HG02642 (cell line): ENCODE results near the gene NPEPL1.

Experiments
- ATAC-seq: cut with Tn5 transposase; IDR thresholded peaks from one replicate; pipeline ENCODE4 v1.9.1; 2021; ENCODE audit warnings: mild to moderate bottlenecking; ENCODE audit not compliant: unreplicated experiment, poor library complexity

NPEPL1 gene

GRCh38 chr20:58711266-58712051, 18.9 kb downstream of the NPEPL1 start:
- no peak for ATAC-seq

DNA sequence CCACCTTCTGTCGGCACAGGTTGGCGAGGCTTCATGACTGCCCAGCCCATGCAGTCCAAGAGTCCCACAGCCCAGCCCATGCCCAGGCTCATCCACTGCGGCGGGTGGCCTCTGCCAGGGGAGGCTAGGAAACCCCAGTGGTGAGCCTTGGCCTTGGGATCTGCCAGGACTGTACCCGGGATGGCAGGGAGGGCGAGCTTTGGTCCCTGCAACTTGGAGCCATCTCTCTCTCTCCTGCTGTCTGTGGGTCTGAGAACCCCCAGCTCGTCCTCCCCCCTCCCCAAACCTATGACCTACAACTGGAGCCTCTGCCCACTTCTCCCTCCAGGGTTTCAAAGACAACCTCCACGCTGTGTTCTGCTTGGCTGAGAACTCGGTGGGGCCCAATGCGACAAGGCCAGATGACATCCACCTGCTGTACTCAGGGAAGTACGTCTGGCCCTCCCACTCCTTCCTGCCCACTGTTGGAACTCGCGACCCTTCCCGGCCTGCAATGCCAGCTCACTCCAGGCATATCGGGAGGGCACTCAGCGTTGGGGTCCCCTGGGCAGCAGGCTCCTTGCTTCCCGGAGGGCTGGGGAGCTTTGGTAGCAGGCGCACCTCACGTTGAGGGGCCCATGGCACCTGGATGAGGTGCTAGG, 19.7 kb downstream of the NPEPL1 start:
- no peak for ATAC-seq

- no peak for ATAC-seq
These were observed 20.5 kb downstream of the NPEPL1 start for GRCh38 chr20:58712806-58713731.

DNA sequence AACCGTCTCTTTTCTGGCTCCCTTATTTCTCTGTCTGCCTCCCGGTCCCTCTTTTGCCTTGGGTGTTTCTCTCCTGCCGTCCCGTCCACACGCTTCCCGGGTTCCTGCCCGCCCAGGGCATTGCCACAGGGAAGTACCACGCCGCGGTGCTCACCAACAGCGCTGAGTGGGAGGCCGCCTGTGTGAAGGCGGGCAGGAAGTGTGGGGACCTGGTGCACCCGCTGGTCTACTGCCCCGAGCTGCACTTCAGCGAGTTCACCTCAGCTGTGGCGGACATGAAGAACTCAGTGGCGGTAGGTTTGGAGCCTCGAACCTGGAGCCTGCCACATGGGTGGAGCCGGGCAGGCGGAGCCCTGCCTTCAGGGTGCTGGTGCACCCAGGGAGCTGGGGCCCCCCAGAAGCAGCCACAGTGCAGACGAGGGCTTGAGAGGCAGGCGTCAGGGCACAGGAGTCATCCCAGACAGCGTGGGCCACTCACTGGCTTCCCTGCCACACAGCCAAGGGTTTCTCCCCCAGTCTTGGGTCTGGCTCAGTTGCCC, 21.3 kb downstream of the NPEPL1 start:
- no peak for ATAC-seq

- no peak for ATAC-seq
These were observed 21.8 kb downstream of the NPEPL1 start for GRCh38 chr20:58714340-58714922.

- ATAC-seq = no peak
These were observed 22.3 kb downstream of the NPEPL1 start for GRCh38 chr20:58714923-58715351.

DNA sequence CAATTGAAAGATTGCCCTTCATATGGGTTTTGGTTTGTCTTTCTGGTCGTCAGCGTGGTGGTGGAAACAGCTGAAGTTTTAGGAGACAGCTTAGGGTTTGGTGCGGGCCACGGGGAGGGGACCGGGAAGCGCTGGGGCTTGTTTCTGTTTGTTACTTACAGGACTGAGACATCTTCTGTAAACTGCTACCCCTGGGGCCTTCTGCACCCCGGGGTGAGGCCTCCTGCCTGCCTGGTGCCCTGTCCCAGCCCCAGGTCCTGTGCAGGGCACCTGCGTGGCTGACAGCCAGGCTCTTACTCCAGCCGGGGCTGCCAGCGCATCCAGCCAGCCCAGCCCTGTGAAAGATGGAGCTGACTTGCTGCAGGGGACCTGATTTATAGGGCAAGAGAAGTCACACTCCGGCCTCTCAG, 22.8 kb downstream of the NPEPL1 start:
- ATAC-seq = no peak

GRCh38 chr20:58715801-58716475, 23.3 kb downstream of the NPEPL1 start:
- ATAC-seq = no peak

GRCh38 chr20:58716476-58717277, 24.1 kb downstream of the NPEPL1 start:
- ATAC-seq = no peak

DNA sequence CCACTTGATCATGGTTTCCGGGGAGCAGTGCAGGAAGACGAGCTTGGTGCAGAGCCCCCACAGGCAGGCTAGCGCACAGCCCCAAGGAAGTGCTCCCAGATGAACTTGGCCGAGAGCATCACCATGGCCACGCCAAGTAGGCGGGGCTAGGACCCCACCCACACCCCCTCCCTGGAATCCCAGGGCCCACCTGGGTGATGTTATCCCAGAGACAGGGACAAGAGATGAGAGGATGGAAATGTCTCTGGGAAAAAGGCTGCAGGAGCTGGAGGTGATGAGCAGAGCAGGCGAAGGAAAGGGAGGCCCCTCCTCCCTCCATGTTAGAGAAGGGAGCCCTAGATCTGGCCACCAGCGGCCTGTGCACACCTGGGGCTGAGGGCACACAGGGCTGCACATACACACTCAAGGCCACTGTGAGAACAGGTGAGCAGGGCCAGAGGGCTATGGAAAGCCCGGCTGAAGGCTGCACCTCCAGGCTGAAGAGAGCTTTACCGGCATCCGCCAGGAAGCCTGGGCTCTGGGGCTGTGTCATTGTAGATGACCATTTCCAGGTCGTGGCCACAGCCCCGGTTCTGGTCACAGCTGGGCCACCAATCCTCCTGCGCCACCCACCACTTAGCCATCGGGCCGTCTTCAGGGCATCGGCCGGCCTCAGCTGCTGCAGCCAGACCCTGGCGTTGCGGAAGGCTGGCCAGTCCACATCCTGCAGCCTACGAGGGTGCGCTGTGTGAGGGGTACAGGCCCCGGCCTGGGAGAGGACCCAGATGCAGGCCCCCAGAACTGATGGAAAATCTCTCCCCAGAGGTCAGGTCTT, 24.9 kb downstream of the NPEPL1 start:
- ATAC-seq = no peak

DNA sequence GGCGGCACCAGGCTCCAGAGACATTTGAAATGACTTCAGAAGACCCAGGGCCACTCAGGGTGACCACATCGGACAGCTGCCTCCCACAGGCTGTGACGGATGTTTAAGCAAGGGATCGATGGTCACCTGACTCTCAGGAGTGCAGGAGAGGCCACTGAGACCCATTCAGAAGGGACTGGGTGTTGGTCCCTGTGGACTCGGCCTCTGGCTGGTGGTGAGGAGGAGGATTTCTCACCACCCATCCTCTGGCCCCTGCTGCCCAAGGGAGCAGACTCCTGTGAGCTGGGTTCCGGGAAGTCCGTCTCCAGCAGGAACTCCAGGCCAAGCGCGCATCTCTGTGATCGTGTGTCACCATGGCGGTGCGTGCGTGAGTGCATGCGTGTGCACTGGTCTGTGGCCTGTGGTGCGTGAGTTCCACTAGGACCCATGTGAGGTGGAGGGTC, 25.5 kb downstream of the NPEPL1 start:
- no peak for ATAC-seq

DNA sequence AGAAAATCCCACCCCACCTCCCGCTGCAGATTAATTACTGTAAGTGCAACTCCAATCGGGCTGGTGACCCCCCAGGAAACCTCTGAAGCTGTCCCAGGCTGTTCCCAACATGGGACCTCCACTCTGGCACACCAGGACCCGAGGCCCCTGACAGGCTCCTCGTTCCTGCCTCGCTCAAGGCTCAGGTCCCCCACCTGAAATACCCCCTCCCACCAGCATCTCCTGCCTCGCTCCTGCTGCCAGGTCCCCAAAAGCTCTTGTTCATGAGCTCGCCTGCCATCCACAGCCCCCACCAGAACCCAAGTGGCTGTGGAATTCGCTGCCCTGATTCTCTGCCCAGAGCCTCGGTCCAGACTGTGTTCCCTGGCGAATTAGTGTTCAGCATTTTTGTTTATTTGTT, 26.1 kb downstream of the NPEPL1 start:
- no peak for ATAC-seq

DNA sequence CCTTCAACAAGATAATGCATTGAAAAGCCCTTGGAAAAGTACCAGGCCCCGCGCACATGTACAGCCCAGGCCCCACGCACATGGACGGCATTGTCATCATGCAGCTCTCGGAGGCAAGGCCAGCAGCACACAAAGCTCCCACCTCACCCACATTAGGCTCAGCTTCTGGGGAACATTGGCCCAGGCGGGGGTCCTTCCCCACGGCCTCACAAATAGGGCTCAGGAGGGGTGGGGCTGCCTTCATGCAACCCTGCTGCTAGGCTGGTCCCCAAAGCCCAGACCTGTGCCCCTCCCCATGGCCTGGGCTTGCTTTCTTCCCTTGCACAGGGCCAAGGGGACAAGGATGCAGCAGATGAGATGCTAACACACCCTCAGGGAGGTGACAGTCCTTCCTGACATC, 26.7 kb downstream of the NPEPL1 start:
- no peak for ATAC-seq

GRCh38 chr20:58719971-58720371, 27.4 kb downstream of the NPEPL1 start:
- no peak for ATAC-seq

- ATAC-seq = no peak
These were observed 28.3 kb downstream of the NPEPL1 start for GRCh38 chr20:58720890-58721289.

DNA sequence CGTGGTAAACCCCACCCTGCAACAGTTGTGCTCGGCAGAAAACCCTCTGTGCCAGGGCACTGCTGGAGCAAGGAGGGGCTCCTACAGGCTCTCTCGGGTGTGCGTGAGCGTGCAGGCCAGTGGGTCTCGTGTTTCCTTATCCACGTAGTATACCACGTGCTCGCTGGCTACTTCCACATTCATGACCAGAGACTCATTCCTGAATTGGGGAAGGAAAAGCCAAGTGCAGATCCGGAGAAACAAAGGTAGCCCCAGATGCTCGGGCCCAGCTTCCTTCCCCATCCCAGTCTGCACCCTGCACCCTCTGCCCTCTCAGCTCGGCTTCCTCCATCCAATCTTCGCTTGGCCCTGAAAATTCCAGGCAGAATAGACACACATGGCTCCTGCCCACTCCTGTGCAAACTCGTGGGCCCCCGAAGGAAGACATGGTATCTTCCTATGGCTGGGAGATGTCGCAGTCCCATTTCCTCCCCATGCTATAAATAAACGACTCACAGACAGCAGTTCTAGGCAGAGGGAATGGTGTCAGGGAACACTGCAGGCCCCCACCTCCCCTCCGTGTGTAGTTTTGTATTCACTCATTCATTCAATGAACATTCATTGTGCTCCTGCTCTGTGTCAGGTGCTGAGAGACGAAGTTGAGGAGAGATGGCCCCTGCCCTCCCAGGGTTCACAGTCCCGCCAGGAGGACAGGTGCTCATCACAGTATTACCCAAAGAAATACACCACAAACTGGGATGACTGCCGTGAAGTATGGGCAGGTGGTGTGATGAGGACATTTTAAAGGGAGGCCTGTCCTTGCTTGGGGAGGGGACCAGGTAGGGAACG, 29.6 kb downstream of the NPEPL1 start:
- no peak for ATAC-seq
